Thymus (tissue), 11 donors: ENCODE results near the gene RABEPK. TPM values are rescaled to one million over a fixed set of nuclear protein-coding genes. Genes with fewer than 3 reads are reported as not detected.
"Not testable (repeated sequence)": the region's sequence is repeated elsewhere in the genome, so short reads cannot be mapped to it uniquely, and the experiment has no call there.

Experiments used
- DNase-seq, 9 donors: peaks; one replicate each; pipeline ENCODE4 v3.0.0-alpha.2; 2013; ENCODE audit warnings: low spot score in 9 of 9, low read depth in 6 of 9, missing footprints in 1 of 9
- H3K27ac ChIP-seq, 2 donors: one replicate each; pipeline ENCODE4 v1.5.1; 2013; ENCODE audit warnings: control low read depth in 1 of 2, low read depth in 1 of 2, low read length in 1 of 2, mild to moderate bottlenecking in 1 of 2, moderate library complexity in 1 of 2
- H3K27me3 ChIP-seq, 2 donors: one replicate each; pipeline ENCODE4 v1.5.1; 2013; ENCODE audit warnings: low read length in 1 of 2; ENCODE audit not compliant: control insufficient read depth in 2 of 2, insufficient read depth in 1 of 2
- H3K36me3 ChIP-seq, 2 donors: one replicate each; pipeline ENCODE4 v1.5.1; 2013; ENCODE audit warnings: low read length in 1 of 2, mild to moderate bottlenecking in 1 of 2, moderate library complexity in 1 of 2; ENCODE audit not compliant: control insufficient read depth in 2 of 2, insufficient read depth in 2 of 2
- H3K4me1 ChIP-seq, 2 donors: one replicate each; pipeline ENCODE4 v1.5.1; 2013; ENCODE audit warnings: low read length in 2 of 2; ENCODE audit not compliant: control insufficient read depth in 2 of 2, insufficient read depth in 2 of 2
- H3K4me3 ChIP-seq, 2 donors: one replicate each; pipeline ENCODE4 v1.5.1; 2013; ENCODE audit warnings: low read length in 2 of 2, control low read depth in 1 of 2, mild to moderate bottlenecking in 1 of 2
- H3K9me3 ChIP-seq, 2 donors: one replicate each; pipeline ENCODE4 v1.5.1; 2013; ENCODE audit warnings: low read length in 1 of 2, mild to moderate bottlenecking in 1 of 2; ENCODE audit not compliant: control insufficient read depth in 2 of 2, insufficient read depth in 1 of 2
- WGBS: extraction: QIAGEN DNeasy Blood & Tissue Kit; methylation state at CpG from one replicate; pipeline ENCODE4 v1.1.7; 2013; 5-methylcytosine and 5-hydroxymethylcytosine counted together
- polyA plus RNA-seq: library from polyadenylated mRNA; stranded (reverse); fragments of 200-250 nt; gene quantifications from one replicate; pipeline ENCODE4 v1.2.3, GENCODE V29; 2013
- total RNA-seq: library from RNA; stranded (reverse); fragments of 120-200 nt; gene quantifications from one replicate; pipeline ENCODE4 v1.2.4, GENCODE V29; 2013
- donor health status: healthy.

Gene RABEPK
- total and polyA plus RNA-seq, 2 donors: 19.5 to 25.7 TPM

DNA sequence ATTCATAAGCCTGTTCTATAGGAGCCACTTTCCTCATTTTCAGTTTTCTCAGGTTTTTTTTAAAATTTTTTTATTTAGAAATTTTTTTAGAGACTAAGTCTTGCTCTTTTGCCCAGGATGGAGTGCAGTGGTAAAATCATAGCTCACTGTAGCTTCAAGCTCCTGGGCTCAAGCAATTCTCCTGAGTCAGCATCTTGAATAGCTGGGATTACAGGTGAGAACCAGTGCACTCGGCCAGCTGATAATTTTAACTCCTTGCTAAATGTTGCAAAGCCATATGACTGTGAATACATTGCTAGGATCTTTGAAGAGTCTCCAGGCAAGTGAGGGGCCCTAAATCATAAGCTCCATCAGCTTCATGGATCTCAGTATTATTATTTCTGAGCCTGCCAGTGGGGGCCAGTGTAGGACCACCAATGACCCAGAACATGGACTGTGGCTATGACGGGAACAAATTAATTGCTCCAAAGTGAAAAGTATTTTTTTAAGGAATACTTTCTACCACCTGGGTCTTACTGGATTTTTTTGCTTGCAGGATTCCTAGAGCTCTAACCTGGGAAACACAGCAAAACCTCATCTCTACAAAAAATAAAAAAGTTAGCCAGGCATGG is 55.5 kb downstream of the RABEPK start:
- Histone ChIP-seq H3K9me3 (no peaks in the 10 kb centered on the region), H3K27ac (no peak overlapping the region), H3K27me3 (no peaks in the 10 kb centered on the region), H3K4me1 (no peaks in the 10 kb centered on the region), H3K36me3 (no peaks in the 10 kb centered on the region), H3K4me3 (no peak overlapping the region)
- 89% methylated on average over 2 of the region's 2 CpGs for WGBS
- DNase-seq: no peak

DNA sequence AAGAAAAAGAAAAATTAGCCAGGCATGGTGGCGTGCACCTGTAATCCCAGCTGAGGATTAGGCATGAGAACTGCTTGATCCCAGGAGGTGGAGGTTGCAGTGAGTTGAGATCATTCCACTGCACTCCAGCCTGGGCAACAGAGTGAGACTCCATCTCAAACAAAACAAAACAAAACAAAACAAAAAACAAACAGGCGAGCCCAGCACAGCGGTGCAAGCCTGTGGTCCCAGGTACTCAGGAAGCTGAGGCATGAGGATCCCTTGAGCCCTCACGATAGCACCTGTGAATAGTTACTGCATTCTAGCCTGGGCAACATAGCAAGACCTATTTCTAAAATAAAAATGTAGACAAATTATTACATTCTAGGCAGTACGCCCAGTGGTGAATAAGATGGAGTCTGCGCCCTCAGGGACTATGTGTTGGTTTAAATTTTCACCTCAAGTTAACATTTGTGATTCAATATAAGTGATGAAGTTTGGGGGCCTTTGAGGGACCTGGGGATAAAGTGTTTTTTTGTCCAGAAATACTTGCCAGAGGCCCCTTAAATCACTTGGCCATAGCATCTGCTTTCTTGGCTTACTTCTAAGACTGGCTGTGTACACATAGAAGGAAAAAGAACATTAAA is 57.9 kb downstream of the RABEPK start:
- Histone ChIP-seq H3K4me3 (no peak overlapping the region), H3K27me3 (no peaks in the 10 kb centered on the region), H3K9me3 (no peaks in the 10 kb centered on the region), H3K27ac (no peak overlapping the region), H3K36me3 (no peaks in the 10 kb centered on the region), H3K4me1 (peaks cover 0 to 9% of the 10 kb centered on the region in 2 donors)
- WGBS: 98% methylated on average over 6 of the region's 6 CpGs
- no peak for DNase-seq

DNA sequence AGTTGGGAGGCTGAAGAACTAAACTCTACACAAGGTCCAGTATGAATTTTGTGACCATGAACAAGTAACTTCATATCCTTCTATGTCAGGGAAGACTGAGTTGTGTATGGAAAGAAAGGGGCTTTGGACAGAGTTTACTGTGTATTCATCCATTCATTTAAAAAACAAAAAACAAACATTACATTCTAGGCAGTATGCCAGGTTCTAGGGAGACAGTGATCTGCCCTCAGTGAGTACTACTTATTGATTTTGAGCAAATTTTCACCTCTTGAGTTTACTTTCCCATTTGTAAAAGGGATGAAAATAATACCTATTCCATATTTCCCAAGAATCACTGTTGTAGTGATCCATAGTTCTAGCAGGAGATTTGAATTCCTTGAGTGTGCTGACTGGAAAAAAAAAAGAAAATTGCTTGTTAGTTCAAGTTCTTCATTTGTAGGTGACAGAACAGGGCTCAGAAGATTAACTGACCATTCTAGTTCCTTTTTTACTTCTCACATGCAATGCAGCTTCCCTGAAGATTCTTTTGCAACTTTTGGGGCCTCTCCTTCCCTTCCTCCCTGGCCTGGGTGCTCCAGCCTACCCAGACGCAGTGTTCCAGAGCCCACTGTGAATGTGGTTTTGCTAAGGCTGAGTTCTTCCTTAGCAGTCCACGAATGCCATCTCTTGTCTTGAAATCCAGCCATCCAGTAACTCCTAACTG is 58.6 kb downstream of the RABEPK start:
- WGBS: 38% methylated on average over 2 of the region's 2 CpGs
- H3K36me3 ChIP-seq: no peaks in the 10 kb centered on the region
- no peak overlapping the region for H3K4me3 ChIP-seq
- no peaks in the 10 kb centered on the region for H3K27me3 ChIP-seq
- DNase-seq: no peak
- H3K9me3 ChIP-seq: no peaks in the 10 kb centered on the region
- H3K4me1 ChIP-seq: peaks cover 4 to 14% of the 10 kb centered on the region in 2 donors
- H3K27ac ChIP-seq: no peak overlapping the region

DNA sequence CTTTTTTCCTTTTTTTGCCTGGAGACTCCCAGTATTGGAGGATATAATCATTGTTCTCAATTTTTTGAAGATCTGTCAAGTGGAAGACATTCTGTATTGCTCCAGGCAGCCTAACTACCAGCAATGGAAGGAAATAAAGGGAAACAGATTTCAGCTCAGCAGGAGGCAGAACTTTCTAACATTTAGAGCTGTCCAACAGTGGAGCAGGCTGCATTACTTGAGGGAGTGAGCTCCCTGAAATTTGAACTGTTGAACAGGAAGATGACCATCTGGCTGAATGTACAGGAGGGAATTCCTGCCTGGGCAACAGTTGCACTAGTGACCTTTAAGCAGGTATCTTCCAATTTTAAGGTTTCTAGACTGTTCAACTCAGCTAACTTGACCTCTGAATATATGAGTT is 60.2 kb downstream of the RABEPK start:
- Histone ChIP-seq H3K9me3 (no peaks in the 10 kb centered on the region), H3K4me1 (peaks cover 4 to 17% of the 10 kb centered on the region in 2 donors), H3K27ac (no peak overlapping the region), H3K27me3 (no peaks in the 10 kb centered on the region), H3K4me3 (no peak overlapping the region), H3K36me3 (no peaks in the 10 kb centered on the region)
- no peak for DNase-seq

GRCh38 chr9:125261501-125262293 is 61.4 kb downstream of the RABEPK start, which contains the start of gene GAPVD1:
GAPVD1 (plus strand) TSS chr9:125261826; CDS start chr9:125298922, 37,096 bp downstream.
- DNase-seq: peak; percentile 70 to 94 (median 87)
- H3K9me3 ChIP-seq: no peaks in the 10 kb centered on the region
- under 1% methylated on average over 72 of the region's 72 CpGs for WGBS
- H3K27me3 ChIP-seq: no peaks in the 10 kb centered on the region
- H3K27ac ChIP-seq: peak within 1 kb of the TSS; percentile 50 to 67
- H3K4me3 ChIP-seq: peak within 1 kb of the TSS; percentile 80 to 95
- peaks cover 0 to 1% of the 10 kb centered on the region in 2 donors for H3K36me3 ChIP-seq
- H3K4me1 ChIP-seq: peaks cover 4 to 17% of the 10 kb centered on the region in 2 donors

- 35% methylated on average over 11 of the region's 11 CpGs for WGBS
- peak in 2 of 9 donors; percentile 2 to 23 for DNase-seq
- Histone ChIP-seq H3K4me1 (peaks cover 4 to 17% of the 10 kb centered on the region in 2 donors), H3K4me3 (peak overlapping the region; percentile 80 to 95), H3K27ac (no peak overlapping the region), H3K9me3 (no peaks in the 10 kb centered on the region), H3K27me3 (no peaks in the 10 kb centered on the region), H3K36me3 (peaks cover 0 to 7% of the 10 kb centered on the region in 2 donors)
These were observed 62.1 kb downstream of the RABEPK start for GRCh38 chr9:125262294-125262991.

DNA sequence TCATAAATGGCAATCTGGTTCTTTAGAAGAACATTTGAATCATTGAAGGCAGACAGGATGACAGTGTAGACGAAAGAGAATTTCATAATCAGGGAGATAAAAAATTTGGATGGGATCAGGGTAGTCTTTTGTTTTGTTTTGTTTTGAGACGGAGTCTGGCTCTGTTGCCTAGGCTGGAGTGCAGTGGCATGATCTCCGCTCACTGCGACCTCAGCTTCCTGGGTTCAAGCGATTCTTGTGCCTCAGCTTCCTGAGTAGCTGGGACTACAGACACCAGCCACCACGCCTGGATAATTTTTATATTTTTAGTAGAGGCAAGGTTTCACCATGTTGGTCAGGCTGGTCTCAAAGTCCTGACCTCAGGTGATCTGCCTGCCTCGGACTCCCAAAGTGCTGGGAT is 63.7 kb downstream of the RABEPK start:
- not testable (repeated sequence) for H3K9me3 ChIP-seq, H3K27me3 ChIP-seq, H3K4me3 ChIP-seq
- DNase-seq: peak in 1 of 9 donors; percentile 32
- Histone ChIP-seq H3K36me3 (peaks cover 4 to 11% of the 10 kb centered on the region in 2 donors), H3K27ac (peak overlapping the region in 1 of 2 donors; percentile 5), H3K4me1 (peaks cover 4 to 17% of the 10 kb centered on the region in 2 donors)
- 41% methylated on average over 7 of the region's 7 CpGs for WGBS

DNA sequence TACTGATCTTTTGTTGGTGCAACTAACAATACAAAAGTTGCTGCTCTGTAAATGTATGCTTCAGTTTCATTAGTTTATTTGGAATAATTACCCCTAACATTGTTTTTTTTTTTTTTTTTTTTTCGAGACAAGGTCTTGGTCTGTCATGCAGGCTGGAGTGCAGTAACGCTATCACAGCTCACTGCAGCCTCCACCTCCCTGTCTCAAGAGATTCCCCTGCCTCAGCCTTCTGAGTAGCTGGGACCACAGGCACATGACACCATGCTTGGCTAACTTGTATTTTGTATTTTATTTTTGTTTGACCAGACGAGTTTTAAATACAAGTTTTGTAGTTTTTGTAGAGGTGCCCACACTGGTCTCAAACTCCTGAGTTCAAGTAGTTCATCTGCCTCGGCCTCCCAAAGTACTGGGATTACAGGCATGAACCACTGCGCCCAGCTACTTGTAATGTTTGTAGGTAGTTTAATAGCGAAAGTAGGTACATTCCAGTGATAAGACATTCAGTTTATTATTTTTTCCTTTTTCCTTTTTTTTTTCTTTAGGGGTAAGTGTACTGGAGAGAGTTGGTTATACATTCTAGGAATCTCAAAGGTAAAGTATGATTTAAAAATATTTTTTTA is 68.2 kb downstream of the RABEPK start:
- H3K36me3 ChIP-seq: peaks cover 4 to 11% of the 10 kb centered on the region in 2 donors
- no peak for DNase-seq
- no peak overlapping the region for H3K4me3 ChIP-seq
- H3K9me3 ChIP-seq: no peaks in the 10 kb centered on the region
- peaks cover 4 to 6% of the 10 kb centered on the region in 2 donors for H3K4me1 ChIP-seq
- no peaks in the 10 kb centered on the region for H3K27me3 ChIP-seq
- WGBS: 94% methylated on average over 6 of the region's 6 CpGs
- H3K27ac ChIP-seq: no peak overlapping the region
